Skeletal muscle satellite cell (primary cell): ENCODE data around the gene CDC42BPG.

Source experiments
- H3K27me3 ChIP-seq: 2 replicates; pipeline ENCODE4 v1.7.0; 2013; ENCODE audit warnings: low read length; ENCODE audit not compliant: control insufficient read depth, insufficient read depth
- H3K36me3 ChIP-seq: 2 replicates; pipeline ENCODE4 v1.7.0; 2013; ENCODE audit warnings: mild to moderate bottlenecking, control low read depth, low read length; ENCODE audit not compliant: insufficient read depth
- H3K4me1 ChIP-seq: 2 replicates; pipeline ENCODE4 v1.7.0; 2013; ENCODE audit warnings: low read length; ENCODE audit not compliant: control insufficient read depth, insufficient read depth
- H3K4me2 ChIP-seq: 2 replicates; pipeline ENCODE4 v1.7.0; 2013; ENCODE audit warnings: mild to moderate bottlenecking, low read length
- H3K4me3 ChIP-seq: 2 replicates; pipeline ENCODE4 v1.7.0; 2013; ENCODE audit warnings: low read length
- H3K9ac ChIP-seq: 2 replicates; pipeline ENCODE4 v1.7.0; 2013; ENCODE audit warnings: mild to moderate bottlenecking, low read depth, low read length, moderate library complexity
- H3K9me3 ChIP-seq: replicated peaks from 2 replicates; pipeline ENCODE4 v1.7.0; 2013; ENCODE audit warnings: mild to moderate bottlenecking, control low read depth, low read length

Gene CDC42BPG

GRCh38 chr11:64834031-64834722, 10.3 kb downstream of the CDC42BPG start:
- H3K27me3 ChIP-seq, result peaks cover 14% of the 10 kb centered on the region
- no peak overlapping the region for H3K4me2 ChIP-seq
- H3K9ac ChIP-seq, result no peak overlapping the region
- no peak overlapping the region for H3K4me3 ChIP-seq
- H3K4me1 ChIP-seq, result peaks cover 6% of the 10 kb centered on the region
- no peaks in the 10 kb centered on the region for H3K9me3 ChIP-seq
- no peaks in the 10 kb centered on the region for H3K36me3 ChIP-seq

GRCh38 chr11:64833509-64833908, 10.9 kb downstream of the CDC42BPG start:
- Histone ChIP-seq H3K27me3 (peaks cover 15% of the 10 kb centered on the region), H3K4me1 (peaks cover 6% of the 10 kb centered on the region), H3K9ac (no peak overlapping the region), H3K36me3 (no peaks in the 10 kb centered on the region), H3K9me3 (no peaks in the 10 kb centered on the region), H3K4me2 (no peak overlapping the region), H3K4me3 (no peak overlapping the region)

GRCh38 chr11:64833198-64833502, 11.3 kb downstream of the CDC42BPG start:
- Histone ChIP-seq H3K4me2 (no peak overlapping the region), H3K27me3 (peaks cover 16% of the 10 kb centered on the region), H3K9me3 (no peaks in the 10 kb centered on the region), H3K36me3 (no peaks in the 10 kb centered on the region), H3K4me1 (peaks cover 6% of the 10 kb centered on the region), H3K9ac (no peak overlapping the region), H3K4me3 (no peak overlapping the region)

- H3K27me3 ChIP-seq, result peaks cover 21% of the 10 kb centered on the region
- no peak overlapping the region for H3K9ac ChIP-seq
- H3K4me1 ChIP-seq, result peaks cover 6% of the 10 kb centered on the region
- no peak overlapping the region for H3K4me2 ChIP-seq
- H3K9me3 ChIP-seq, result no peaks in the 10 kb centered on the region
- H3K36me3 ChIP-seq, result no peaks in the 10 kb centered on the region
- H3K4me3 ChIP-seq, result no peak overlapping the region
These were observed 11.8 kb downstream of the CDC42BPG start for GRCh38 chr11:64832467-64833197.

- H3K9me3 ChIP-seq, result no peaks in the 10 kb centered on the region
- H3K9ac ChIP-seq, result no peak overlapping the region
- peaks cover 33% of the 10 kb centered on the region for H3K27me3 ChIP-seq
- peaks cover 6% of the 10 kb centered on the region for H3K4me1 ChIP-seq
- H3K4me3 ChIP-seq, result no peak overlapping the region
- H3K4me2 ChIP-seq, result no peak overlapping the region
- H3K36me3 ChIP-seq, result no peaks in the 10 kb centered on the region
These were observed 13.0 kb downstream of the CDC42BPG start for GRCh38 chr11:64831411-64831891.

- Histone ChIP-seq H3K9me3 (no peaks in the 10 kb centered on the region), H3K27me3 (peaks cover 40% of the 10 kb centered on the region), H3K4me1 (no peaks in the 10 kb centered on the region), H3K4me3 (no peak overlapping the region), H3K4me2 (no peak overlapping the region), H3K36me3 (no peaks in the 10 kb centered on the region), H3K9ac (no peak overlapping the region)
These were observed 14.8 kb downstream of the CDC42BPG start for GRCh38 chr11:64829536-64830251.

- no peak overlapping the region for H3K9ac ChIP-seq
- H3K36me3 ChIP-seq, result no peaks in the 10 kb centered on the region
- H3K9me3 ChIP-seq, result no peaks in the 10 kb centered on the region
- H3K27me3 ChIP-seq, result peaks cover 51% of the 10 kb centered on the region
- H3K4me3 ChIP-seq, result no peak overlapping the region
- no peaks in the 10 kb centered on the region for H3K4me1 ChIP-seq
- no peak overlapping the region for H3K4me2 ChIP-seq
These were observed 17.0 kb downstream of the CDC42BPG start for GRCh38 chr11:64827451-64827839.

- no peaks in the 10 kb centered on the region for H3K9me3 ChIP-seq
- no peaks in the 10 kb centered on the region for H3K36me3 ChIP-seq
- no peaks in the 10 kb centered on the region for H3K4me1 ChIP-seq
- no peak overlapping the region for H3K9ac ChIP-seq
- peaks cover 47% of the 10 kb centered on the region for H3K27me3 ChIP-seq
- H3K4me2 ChIP-seq, result no peak overlapping the region
- no peak overlapping the region for H3K4me3 ChIP-seq
These were observed 17.6 kb downstream of the CDC42BPG start for GRCh38 chr11:64826578-64827450.

- no peaks in the 10 kb centered on the region for H3K4me1 ChIP-seq
- peaks cover 47% of the 10 kb centered on the region for H3K27me3 ChIP-seq
- H3K36me3 ChIP-seq, result no peaks in the 10 kb centered on the region
- no peak overlapping the region for H3K9ac ChIP-seq
- no peak overlapping the region for H3K4me2 ChIP-seq
- H3K4me3 ChIP-seq, result no peak overlapping the region
- H3K9me3 ChIP-seq, result no peaks in the 10 kb centered on the region
These were observed 18.4 kb downstream of the CDC42BPG start for GRCh38 chr11:64826062-64826461.

- Histone ChIP-seq H3K4me3 (no peak overlapping the region), H3K36me3 (no peaks in the 10 kb centered on the region), H3K4me2 (no peak overlapping the region), H3K4me1 (no peaks in the 10 kb centered on the region), H3K9ac (no peak overlapping the region), H3K27me3 (peaks cover 36% of the 10 kb centered on the region), H3K9me3 (no peaks in the 10 kb centered on the region)
These were observed 20.8 kb downstream of the CDC42BPG start for GRCh38 chr11:64823568-64824119.

GRCh38 chr11:64817476-64817875, 27.0 kb downstream of the CDC42BPG start:
- Histone ChIP-seq H3K4me2 (no peak overlapping the region), H3K4me3 (no peak overlapping the region), H3K9ac (no peak overlapping the region), H3K27me3 (no peaks in the 10 kb centered on the region), H3K36me3 (no peaks in the 10 kb centered on the region), H3K4me1 (no peaks in the 10 kb centered on the region), H3K9me3 (no peaks in the 10 kb centered on the region)
